ENCODE measurements around the gene CHM. TPM values are rescaled to one million over a fixed set of nuclear protein-coding genes. Genes with fewer than 3 reads are reported as not detected.
"Not testable (repeated sequence)": the region's sequence is repeated elsewhere in the genome, so short reads cannot be mapped to it uniquely, and the experiment has no call there.

The CHM gene
- total RNA-seq, 2 experiments from 2014 or later = 18.0 to 20.4 TPM

- H3K9me3 Mint-ChIP-seq; ATAC-seq (ENCODE audit: low read depth); H3K4me1 Mint-ChIP-seq; H3K27ac Mint-ChIP-seq; POLR2A ChIA-PET; H3K4me3 Mint-ChIP-seq; H3K27me3 Mint-ChIP-seq; DNase-seq: not testable (repeated sequence)
- H3K36me3 Mint-ChIP-seq = peaks cover 24% of the 10 kb centered on the region
Measured at GRCh38 chrX:85916656-85917280, 130.6 kb downstream of the CHM start.

- Mint-ChIP-seq H3K4me1 (no peaks in the 10 kb centered on the region), H3K36me3 (peaks cover 26% of the 10 kb centered on the region), H3K27me3 (no peaks in the 10 kb centered on the region), H3K9me3 (no peaks in the 10 kb centered on the region), H3K4me3 (no peak overlapping the region), H3K27ac (peak overlapping the region; percentile 24)
- POLR2A ChIA-PET = no interaction called here
- ATAC-seq (ENCODE audit: low read depth) (no peak), DNase-seq (no peak)
Measured at GRCh38 chrX:85914431-85914830, 132.9 kb downstream of the CHM start.

DNA sequence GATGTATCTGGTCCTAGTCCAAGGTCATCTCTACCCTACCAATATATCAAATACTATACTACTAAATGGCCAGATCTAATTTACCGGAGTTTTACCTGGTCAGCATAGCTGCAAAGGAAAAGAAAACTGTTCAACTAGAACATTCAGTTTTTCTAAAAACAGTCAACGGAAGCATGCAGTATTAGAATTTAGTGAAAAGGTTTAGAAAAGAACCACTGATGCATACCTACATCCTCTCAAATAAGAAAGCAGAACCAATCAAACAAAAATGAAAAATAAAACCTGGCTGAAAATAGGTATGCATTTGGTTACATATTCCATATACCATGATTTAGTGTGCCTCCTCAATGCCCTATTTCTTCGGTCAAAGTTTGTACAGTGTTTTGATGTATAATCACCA lies 140.0 kb downstream of the CHM start:
- Mint-ChIP-seq H3K27me3 (no peaks in the 10 kb centered on the region), H3K4me3 (no peak overlapping the region), H3K36me3 (peaks cover 5% of the 10 kb centered on the region), H3K9me3 (no peaks in the 10 kb centered on the region), H3K4me1 (no peaks in the 10 kb centered on the region), H3K27ac (no peak overlapping the region)
- POLR2A ChIA-PET = no interaction called here
- DNase-seq (no peak), ATAC-seq (ENCODE audit: low read depth) (no peak)

- Mint-ChIP-seq H3K27me3 (no peaks in the 10 kb centered on the region), H3K4me3 (no peak overlapping the region), H3K9me3 (no peaks in the 10 kb centered on the region), H3K27ac (no peak overlapping the region), H3K36me3 (peaks cover 4% of the 10 kb centered on the region), H3K4me1 (no peaks in the 10 kb centered on the region)
- ATAC-seq (ENCODE audit: low read depth) (no peak), DNase-seq (no peak)
- POLR2A ChIA-PET = no interaction called here
Measured at GRCh38 chrX:85906399-85906798, 141.0 kb downstream of the CHM start.

DNA sequence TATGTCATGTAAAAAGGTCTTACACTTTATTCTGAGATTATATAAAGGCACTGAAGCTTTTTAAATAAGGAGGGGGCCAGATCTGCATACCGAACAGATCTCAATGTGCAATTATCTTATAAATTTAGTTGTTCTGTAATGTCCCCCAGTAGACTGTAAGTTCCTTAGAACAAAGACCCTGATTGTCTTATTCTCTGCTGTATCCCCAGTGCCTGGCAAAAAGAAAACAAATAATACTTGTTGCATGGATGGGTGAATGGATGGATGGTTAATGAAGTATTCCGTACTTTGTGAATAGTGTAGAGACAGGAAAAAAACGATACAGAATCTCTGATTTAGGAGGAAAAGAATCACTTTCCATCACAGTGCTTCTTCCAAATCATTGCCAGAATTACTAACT lies 141.5 kb downstream of the CHM start:
- DNase-seq = no peak
- POLR2A ChIA-PET = no interaction called here
- Mint-ChIP-seq H3K4me3 (no peak overlapping the region), H3K27me3 (no peaks in the 10 kb centered on the region), H3K9me3 (no peaks in the 10 kb centered on the region), H3K27ac (no peak overlapping the region), H3K36me3 (peaks cover 4% of the 10 kb centered on the region), H3K4me1 (no peaks in the 10 kb centered on the region)
- ATAC-seq (ENCODE audit: low read depth) = no peak

- ATAC-seq (ENCODE audit: low read depth) (no peak), DNase-seq (no peak)
- Mint-ChIP-seq H3K4me1 (no peaks in the 10 kb centered on the region), H3K9me3 (no peaks in the 10 kb centered on the region), H3K27me3 (no peaks in the 10 kb centered on the region), H3K36me3 (peaks cover 2% of the 10 kb centered on the region), H3K4me3 (no peak overlapping the region), H3K27ac (no peak overlapping the region)
- POLR2A ChIA-PET = no interaction called here
Measured at GRCh38 chrX:85903692-85904471, 143.5 kb downstream of the CHM start.

DNA sequence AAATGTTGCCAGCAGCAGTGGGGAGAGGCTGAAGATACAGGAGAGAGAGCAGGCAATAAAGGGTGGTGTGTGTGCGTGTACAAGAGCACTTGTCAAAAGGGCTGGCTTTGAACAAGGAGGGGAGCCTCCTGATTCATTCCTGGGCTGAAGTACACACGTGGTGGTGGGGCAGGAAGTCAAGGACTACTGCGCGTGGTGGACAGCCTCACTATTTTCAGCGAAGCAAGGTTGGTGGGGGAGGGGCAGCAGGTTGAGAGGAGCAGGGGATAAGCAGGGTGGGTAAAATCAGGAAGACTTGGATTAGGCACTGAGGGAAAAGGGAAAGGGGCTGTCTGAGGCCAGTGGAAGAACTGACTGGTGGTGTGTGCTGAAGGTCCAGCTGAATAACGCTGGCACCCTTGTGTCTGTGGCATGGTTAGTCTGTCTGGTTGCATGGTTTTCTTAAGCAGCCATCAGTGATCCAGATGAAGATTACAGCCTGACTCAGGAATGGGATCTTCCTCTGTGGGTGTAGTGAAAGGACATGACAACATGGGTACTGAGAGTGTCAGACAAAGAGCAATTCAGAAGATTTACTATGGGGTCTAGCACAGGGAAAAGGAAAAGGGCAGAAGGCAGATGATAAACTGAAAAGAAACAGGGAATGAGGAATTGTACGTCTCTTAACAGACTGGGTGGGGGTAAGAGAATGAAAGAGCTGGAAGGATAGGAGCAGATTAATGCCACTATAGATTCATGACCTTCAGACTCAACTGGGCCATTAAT lies 149.8 kb downstream of the CHM start:
- Mint-ChIP-seq H3K27ac (no peak overlapping the region), H3K4me1 (no peaks in the 10 kb centered on the region), H3K9me3 (no peaks in the 10 kb centered on the region), H3K27me3 (no peaks in the 10 kb centered on the region), H3K36me3 (peaks cover 13% of the 10 kb centered on the region), H3K4me3 (no peak overlapping the region)
- no peak for ATAC-seq (ENCODE audit: low read depth)
- POLR2A ChIA-PET = no interaction called here
- DNase-seq = no peak

DNA sequence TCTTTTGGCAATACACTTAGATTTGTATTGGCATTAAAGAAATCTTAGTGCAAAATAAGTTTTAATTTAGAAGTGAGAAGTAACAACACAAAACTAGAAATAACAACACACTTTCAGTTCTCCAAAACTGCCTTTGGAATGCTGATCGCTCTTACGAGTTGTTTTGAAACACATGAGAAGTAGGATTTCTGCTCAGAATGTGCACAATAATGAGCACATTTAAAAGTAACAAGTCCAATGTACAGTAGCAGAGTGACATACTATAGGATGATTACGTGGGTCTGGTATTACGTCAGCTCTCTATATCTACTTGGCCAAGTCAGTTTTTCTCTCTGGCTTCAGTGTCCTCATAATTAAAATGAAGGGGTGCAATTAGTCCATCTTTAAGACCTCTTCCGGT lies 164.8 kb downstream of the CHM start:
- H3K9me3 Mint-ChIP-seq = no peaks in the 10 kb centered on the region
- ATAC-seq (ENCODE audit: low read depth) (no peak), DNase-seq (no peak)
- peaks cover 7% of the 10 kb centered on the region for H3K36me3 Mint-ChIP-seq
- H3K4me1 Mint-ChIP-seq = no peaks in the 10 kb centered on the region
- POLR2A ChIA-PET = no interaction called here
- no peak overlapping the region for H3K27ac Mint-ChIP-seq
- H3K27me3 Mint-ChIP-seq = no peaks in the 10 kb centered on the region
- no peak overlapping the region for H3K4me3 Mint-ChIP-seq

GRCh38 chrX:85870585-85870984 lies 176.8 kb downstream of the CHM start:
- Mint-ChIP-seq H3K27me3 (no peaks in the 10 kb centered on the region), H3K27ac (no peak overlapping the region), H3K36me3 (peaks cover 26% of the 10 kb centered on the region), H3K4me3 (no peak overlapping the region), H3K4me1 (no peaks in the 10 kb centered on the region), H3K9me3 (peaks cover 3% of the 10 kb centered on the region)
- POLR2A ChIA-PET = no interaction called here
- DNase-seq = no peak
- no peak for ATAC-seq (ENCODE audit: low read depth)

DNA sequence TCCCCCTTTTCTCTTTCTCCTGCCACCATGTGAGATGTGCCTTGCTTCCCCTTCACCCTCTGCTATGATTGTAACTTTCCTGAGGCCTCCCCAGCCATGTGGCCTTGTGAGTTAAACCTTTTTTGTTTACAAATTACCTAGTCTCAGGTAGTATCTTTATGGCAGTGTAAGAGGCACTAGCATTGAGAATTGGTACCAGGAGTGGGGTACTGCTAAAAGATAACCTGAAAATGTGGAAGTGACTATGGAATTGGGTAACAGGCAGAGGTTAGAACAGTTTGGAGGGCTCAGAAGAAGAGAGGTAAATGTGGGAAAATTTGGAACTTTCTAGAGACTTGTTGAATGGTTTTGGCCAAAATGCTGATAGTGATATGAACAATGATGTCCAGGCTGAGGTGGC lies 182.0 kb downstream of the CHM start:
- POLR2A ChIA-PET = no interaction called here
- no peak overlapping the region for H3K27ac Mint-ChIP-seq

DNA sequence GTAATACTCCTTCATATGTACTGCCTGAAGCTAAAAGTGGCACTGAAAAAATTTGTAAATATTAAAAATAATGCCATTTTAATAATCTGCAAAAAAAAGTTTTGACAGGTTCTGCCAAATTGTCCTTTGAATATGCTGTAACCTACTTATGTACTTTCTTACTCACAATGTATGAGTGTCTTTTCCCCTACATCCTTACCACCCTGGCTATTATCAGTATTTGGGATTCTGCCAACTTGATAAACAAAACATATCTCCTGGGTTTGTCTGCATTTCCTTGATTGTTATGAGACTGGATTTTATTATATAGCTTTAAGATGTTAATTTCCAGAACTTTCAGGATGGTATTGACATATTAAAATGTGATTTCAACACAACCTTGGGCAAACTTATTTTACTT lies 187.9 kb downstream of the CHM start:
- Mint-ChIP-seq H3K27me3 (no peaks in the 10 kb centered on the region), H3K4me1 (no peaks in the 10 kb centered on the region), H3K4me3 (no peak overlapping the region), H3K9me3 (no peaks in the 10 kb centered on the region), H3K36me3 (peaks cover 7% of the 10 kb centered on the region), H3K27ac (no peak overlapping the region)
- ATAC-seq (ENCODE audit: low read depth) (no peak), DNase-seq (no peak)
- POLR2A ChIA-PET = no interaction called here

More for the DNA sequence above, 182.0 kb downstream of the CHM start:
- no peak for DNase-seq
- no peaks in the 10 kb centered on the region for H3K27me3 Mint-ChIP-seq
- H3K36me3 Mint-ChIP-seq = peaks cover 36% of the 10 kb centered on the region
- peaks cover 6% of the 10 kb centered on the region for H3K9me3 Mint-ChIP-seq
- H3K4me1 Mint-ChIP-seq = no peaks in the 10 kb centered on the region
- no peak overlapping the region for H3K4me3 Mint-ChIP-seq
- ATAC-seq (ENCODE audit: low read depth) = no peak

DNA sequence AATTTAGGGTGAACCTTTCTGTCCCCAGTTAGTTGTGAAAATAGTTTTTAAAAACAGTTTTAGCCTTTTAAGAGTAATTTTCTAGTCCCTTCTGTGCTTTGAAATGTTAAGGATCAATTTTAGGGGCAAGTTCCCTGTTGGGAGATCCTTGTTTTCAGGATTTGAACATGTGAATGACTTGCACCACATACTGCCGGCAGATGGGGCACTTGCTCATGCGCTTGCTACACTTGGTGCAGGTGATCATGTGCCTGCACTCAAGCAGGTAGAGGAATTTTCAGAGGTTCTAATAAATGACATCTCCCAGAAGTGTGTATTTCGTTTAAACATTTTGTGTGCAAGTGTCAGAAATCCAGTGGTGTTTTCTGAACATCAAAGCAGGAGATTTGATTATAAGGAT lies 195.9 kb downstream of the CHM start:
- Mint-ChIP-seq H3K9me3 (no peaks in the 10 kb centered on the region), H3K27ac (no peak overlapping the region), H3K27me3 (no peaks in the 10 kb centered on the region), H3K4me3 (no peak overlapping the region), H3K36me3 (no peaks in the 10 kb centered on the region), H3K4me1 (no peaks in the 10 kb centered on the region)
- DNase-seq (no peak), ATAC-seq (ENCODE audit: low read depth) (no peak)
- POLR2A ChIA-PET = no interaction called here

DNA sequence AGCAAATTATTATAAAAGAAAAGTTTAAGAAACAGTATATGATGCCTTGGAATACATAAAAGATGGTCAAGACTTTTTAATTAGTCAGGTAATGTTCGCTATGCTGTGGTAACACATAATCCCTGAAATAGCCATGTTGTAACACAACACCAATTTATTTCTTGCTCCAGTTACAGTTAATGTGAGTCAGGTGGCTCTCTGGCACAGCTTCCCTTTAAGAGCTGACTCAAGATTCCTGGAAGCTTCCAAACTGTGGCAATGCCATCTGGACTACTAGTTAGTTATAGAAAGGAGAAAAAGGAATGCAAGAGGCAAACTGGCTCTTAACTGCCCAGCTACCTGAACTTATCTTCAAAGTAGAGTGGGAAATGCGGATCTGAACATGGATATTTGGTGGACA lies 210.5 kb downstream of the CHM start:
- H3K27ac Mint-ChIP-seq = no peak overlapping the region
- no peaks in the 10 kb centered on the region for H3K36me3 Mint-ChIP-seq
- no peaks in the 10 kb centered on the region for H3K4me1 Mint-ChIP-seq
- POLR2A ChIA-PET = no interaction called here
- peaks cover 1% of the 10 kb centered on the region for H3K9me3 Mint-ChIP-seq
- DNase-seq (no peak), ATAC-seq (ENCODE audit: low read depth) (no peak)
- H3K4me3 Mint-ChIP-seq = no peak overlapping the region
- H3K27me3 Mint-ChIP-seq = no peaks in the 10 kb centered on the region

- Mint-ChIP-seq H3K27ac (no peak overlapping the region), H3K27me3 (no peaks in the 10 kb centered on the region), H3K9me3 (no peaks in the 10 kb centered on the region), H3K4me3 (no peak overlapping the region), H3K4me1 (no peaks in the 10 kb centered on the region), H3K36me3 (no peaks in the 10 kb centered on the region)
- POLR2A ChIA-PET = no interaction called here
- DNase-seq (no peak), ATAC-seq (ENCODE audit: low read depth) (no peak)
Measured at GRCh38 chrX:85828771-85829170, 218.6 kb downstream of the CHM start.

Measured in activated naive CD8-positive, alpha-beta T cell treated with anti-CD3 and anti-CD28 coated beads, Interleukin-2, amount 10 ng/mL, durations not matched to agents 7 days and 5 days (primary cell).